ENCODE measurements around the gene BPIFB6. TPM values are rescaled to one million over a fixed set of nuclear protein-coding genes. Genes with fewer than 3 reads are reported as not detected.

The BPIFB6 gene
- total RNA-seq, 1 donor from 2014 or later = not detected

DNA sequence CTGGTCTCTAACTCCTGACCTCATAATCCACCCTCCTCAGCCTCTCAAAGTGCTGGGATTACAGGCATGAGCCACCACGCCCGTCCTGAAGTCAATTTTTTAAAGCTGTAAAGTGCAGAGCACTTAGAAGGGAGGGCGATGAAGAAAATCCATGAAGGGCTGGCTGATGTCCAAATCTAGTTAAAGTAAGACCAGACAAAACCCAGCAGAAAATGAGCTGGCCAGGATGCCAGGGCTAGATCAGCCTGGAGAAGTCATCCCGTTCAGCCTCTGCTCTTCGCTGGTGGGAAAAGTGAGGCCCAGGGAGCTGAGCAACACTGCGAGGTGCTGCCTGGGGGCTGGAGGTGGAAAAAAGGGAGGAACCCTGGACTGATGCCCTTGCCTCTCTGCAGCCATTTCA is 51.1 kb downstream of the BPIFB6 start:
- no peaks in the 10 kb centered on the region for H3K4me1 Mint-ChIP-seq (ENCODE audit: low read depth)
- no peak overlapping the region for H3K4me3 Mint-ChIP-seq (ENCODE audit: unreplicated experiment)
- no peak for DNase-seq (ENCODE audit: low spot score)
- peaks cover 5% of the 10 kb centered on the region for H3K9me3 Mint-ChIP-seq (ENCODE audit: low read depth)
- H3K36me3 Mint-ChIP-seq (ENCODE audit: low read depth) = peaks cover 3% of the 10 kb centered on the region
- TF ChIP-seq, protein P1, sequence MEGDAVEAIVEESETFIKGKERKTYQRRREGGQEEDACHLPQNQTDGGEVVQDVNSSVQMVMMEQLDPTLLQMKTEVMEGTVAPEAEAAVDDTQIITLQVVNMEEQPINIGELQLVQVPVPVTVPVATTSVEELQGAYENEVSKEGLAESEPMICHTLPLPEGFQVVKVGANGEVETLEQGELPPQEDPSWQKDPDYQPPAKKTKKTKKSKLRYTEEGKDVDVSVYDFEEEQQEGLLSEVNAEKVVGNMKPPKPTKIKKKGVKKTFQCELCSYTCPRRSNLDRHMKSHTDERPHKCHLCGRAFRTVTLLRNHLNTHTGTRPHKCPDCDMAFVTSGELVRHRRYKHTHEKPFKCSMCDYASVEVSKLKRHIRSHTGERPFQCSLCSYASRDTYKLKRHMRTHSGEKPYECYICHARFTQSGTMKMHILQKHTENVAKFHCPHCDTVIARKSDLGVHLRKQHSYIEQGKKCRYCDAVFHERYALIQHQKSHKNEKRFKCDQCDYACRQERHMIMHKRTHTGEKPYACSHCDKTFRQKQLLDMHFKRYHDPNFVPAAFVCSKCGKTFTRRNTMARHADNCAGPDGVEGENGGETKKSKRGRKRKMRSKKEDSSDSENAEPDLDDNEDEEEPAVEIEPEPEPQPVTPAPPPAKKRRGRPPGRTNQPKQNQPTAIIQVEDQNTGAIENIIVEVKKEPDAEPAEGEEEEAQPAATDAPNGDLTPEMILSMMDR (IDR thresholded peaks at IDR 0.05) = no peak
- H3K27me3 Mint-ChIP-seq (ENCODE audit: low read depth) = peaks cover 52% of the 10 kb centered on the region
- no peak overlapping the region for H3K27ac Mint-ChIP-seq (ENCODE audit: unreplicated experiment)

GRCh38 chr20:33083544-33084340 is 52.3 kb downstream of the BPIFB6 start:
- Mint-ChIP-seq H3K4me3 (ENCODE audit: unreplicated experiment) (no peak overlapping the region), H3K9me3 (ENCODE audit: low read depth) (peaks cover 5% of the 10 kb centered on the region), H3K27ac (ENCODE audit: unreplicated experiment) (no peak overlapping the region), H3K4me1 (ENCODE audit: low read depth) (no peaks in the 10 kb centered on the region), H3K36me3 (ENCODE audit: low read depth) (peaks cover 3% of the 10 kb centered on the region), H3K27me3 (ENCODE audit: low read depth) (peaks cover 50% of the 10 kb centered on the region)
- TF ChIP-seq, protein P1 (IDR thresholded peaks at IDR 0.05) = no peak
- no peak for DNase-seq (ENCODE audit: low spot score)

DNA sequence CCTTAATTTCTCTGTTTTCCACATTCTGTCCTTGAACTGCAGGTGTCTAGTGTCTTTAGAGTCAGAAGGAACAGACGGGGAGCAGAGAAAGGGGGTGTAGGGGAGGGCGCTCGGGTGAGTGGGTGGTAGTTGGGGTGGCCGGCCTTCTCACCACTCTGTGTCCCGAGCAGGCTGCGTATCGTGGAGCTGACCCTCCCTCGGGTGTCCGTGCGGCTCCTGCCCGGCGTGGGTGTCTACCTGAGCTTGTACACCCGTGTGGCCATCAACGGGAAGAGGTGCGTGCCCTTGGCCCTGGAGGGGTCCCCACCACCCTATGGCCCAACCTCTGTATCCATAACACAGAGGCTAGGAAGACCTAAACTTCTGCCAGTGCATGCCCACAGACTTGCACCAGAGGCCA is 53.3 kb downstream of the BPIFB6 start:
- Mint-ChIP-seq H3K4me3 (ENCODE audit: unreplicated experiment) (no peak overlapping the region), H3K4me1 (ENCODE audit: low read depth) (no peaks in the 10 kb centered on the region), H3K36me3 (ENCODE audit: low read depth) (peaks cover 3% of the 10 kb centered on the region), H3K9me3 (ENCODE audit: low read depth) (peaks cover 5% of the 10 kb centered on the region), H3K27ac (ENCODE audit: unreplicated experiment) (no peak overlapping the region), H3K27me3 (ENCODE audit: low read depth) (peaks cover 49% of the 10 kb centered on the region)
- no peak for DNase-seq (ENCODE audit: low spot score)
- TF ChIP-seq, protein P1 (IDR thresholded peaks at IDR 0.05) = no peak

DNA sequence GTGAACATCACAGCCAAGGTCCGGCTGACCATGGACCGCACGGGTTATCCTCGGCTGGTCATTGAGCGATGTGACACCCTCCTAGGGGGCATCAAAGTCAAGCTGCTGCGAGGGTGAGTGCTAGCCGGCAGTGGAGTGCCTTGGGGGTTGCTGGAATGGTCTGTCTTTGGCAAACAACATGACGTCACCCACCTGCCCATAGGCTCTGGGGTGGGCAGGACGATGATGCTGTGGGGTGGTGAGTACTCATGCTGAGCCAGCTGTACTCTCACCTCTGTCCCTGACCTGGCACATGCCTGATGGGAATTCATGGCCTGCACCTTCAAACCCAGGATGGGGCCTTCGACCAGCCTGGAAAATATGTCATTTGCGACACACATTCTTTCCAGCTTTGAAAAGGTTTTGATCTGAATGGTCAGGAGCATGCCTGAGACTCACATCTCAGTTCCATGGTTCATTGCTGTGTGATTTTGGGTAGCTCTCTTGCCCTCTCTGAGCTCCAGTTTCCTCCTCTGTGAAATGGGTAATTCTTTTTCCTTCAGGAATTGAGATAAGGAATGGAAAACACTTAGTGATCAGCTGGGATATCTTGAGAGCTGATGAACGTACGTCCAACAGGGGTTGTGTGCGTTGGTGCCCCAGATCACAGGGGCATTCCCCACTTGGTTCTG is 54.7 kb downstream of the BPIFB6 start:
- Mint-ChIP-seq H3K4me3 (ENCODE audit: unreplicated experiment) (no peak overlapping the region), H3K4me1 (ENCODE audit: low read depth) (no peaks in the 10 kb centered on the region), H3K9me3 (ENCODE audit: low read depth) (no peaks in the 10 kb centered on the region), H3K36me3 (ENCODE audit: low read depth) (no peaks in the 10 kb centered on the region), H3K27ac (ENCODE audit: unreplicated experiment) (no peak overlapping the region), H3K27me3 (ENCODE audit: low read depth) (peaks cover 42% of the 10 kb centered on the region)
- DNase-seq (ENCODE audit: low spot score) = no peak
- TF ChIP-seq, protein P1 (IDR thresholded peaks at IDR 0.05) = no peak

DNA sequence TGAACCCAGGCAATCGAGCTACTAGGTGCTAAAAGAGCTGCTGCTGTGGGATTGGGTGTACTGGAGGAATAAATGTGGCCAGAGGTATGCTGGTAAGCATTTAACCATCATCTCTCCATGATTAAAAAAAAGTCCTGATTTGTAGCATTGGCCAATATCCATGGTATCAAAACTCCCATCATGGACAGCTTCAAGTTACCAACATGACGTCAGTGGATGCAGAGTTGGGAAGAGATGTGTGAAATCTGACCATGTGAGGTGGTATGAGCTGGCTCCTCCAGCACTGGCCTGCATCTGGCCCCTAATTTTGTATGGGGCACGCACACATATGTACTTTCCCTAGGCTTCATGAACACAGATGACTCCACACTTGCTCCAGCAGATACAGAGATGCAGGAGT is 59.7 kb downstream of the BPIFB6 start:
- Mint-ChIP-seq H3K9me3 (ENCODE audit: low read depth) (no peaks in the 10 kb centered on the region), H3K4me3 (ENCODE audit: unreplicated experiment) (no peak overlapping the region), H3K4me1 (ENCODE audit: low read depth) (no peaks in the 10 kb centered on the region), H3K27me3 (ENCODE audit: low read depth) (peaks cover 49% of the 10 kb centered on the region), H3K27ac (ENCODE audit: unreplicated experiment) (no peak overlapping the region), H3K36me3 (ENCODE audit: low read depth) (no peaks in the 10 kb centered on the region)
- TF ChIP-seq, protein P1 (IDR thresholded peaks at IDR 0.05) = no peak
- DNase-seq (ENCODE audit: low spot score) = no peak

Data from chondrocyte (in vitro differentiated cells).